Activated B cell treated with CpG ODN at 0.5 μM for 24 hours (primary cell): ENCODE results near the gene TMED4. TPM values are rescaled to one million over a fixed set of nuclear protein-coding genes. Genes with fewer than 3 reads are reported as not detected.

Experiments
- ATAC-seq: fragments of 200-7000 bp; cut with Tn5 transposase; one replicate; pipeline ENCODE4 v1.10.0; 2021; ENCODE audit warnings: low read depth, mild to moderate bottlenecking, moderate library complexity
- CTCF ChIA-PET: fragments of 350-600 bp; sonication (Branson Sonifier 250); formaldehyde crosslinking; loops from one replicate; lab custom pipeline; 2021; ENCODE audit warnings: antibody characterized with exemption; lab: Charles Lee
- POLR2A ChIA-PET: fragments of 350-600 bp; sonication (Branson Sonifier 250); formaldehyde crosslinking; loops from one replicate; lab custom pipeline; 2021; ENCODE audit warnings: antibody characterized with exemption; lab: Charles Lee
- DNase-seq: peaks from one replicate; pipeline ENCODE4 v3.0.0; 2022
- H3K27ac Mint-ChIP-seq: one replicate; pipeline ENCODE4 v1.8.0; 2020; ENCODE audit warnings: mixed read lengths
- H3K27me3 Mint-ChIP-seq: one replicate; pipeline ENCODE4 v1.8.0; 2021; ENCODE audit warnings: mixed read lengths
- H3K36me3 Mint-ChIP-seq: one replicate; pipeline ENCODE4 v1.8.0; 2021; ENCODE audit warnings: low read depth, mixed read lengths
- H3K4me1 Mint-ChIP-seq: one replicate; pipeline ENCODE4 v1.8.0; 2021; ENCODE audit warnings: mixed read lengths
- H3K4me3 Mint-ChIP-seq: one replicate; pipeline ENCODE4 v1.8.0; 2020; ENCODE audit warnings: mild to moderate bottlenecking, mixed read lengths
- H3K9me3 Mint-ChIP-seq: one replicate; pipeline ENCODE4 v1.8.0; 2020; ENCODE audit warnings: mixed read lengths
- intact Hi-C: fragments of 100-400 bp; cut with micrococcal nuclease; formaldehyde crosslinking; loops from one replicate; pipeline ENCODE4 v1.15.1; 2024
- total RNA-seq: library from RNA; stranded (reverse); gene quantifications from 2 replicates; pipeline ENCODE4 v1.2.3, GENCODE V29; 2022
- TF ChIP-seq, protein P1 (sequence below): fragments of 200-600 bp; IDR thresholded peaks from one replicate; pipeline ENCODE4 v1.8.0; 2022; ENCODE audit warnings: antibody characterized with exemption, mild to moderate bottlenecking

The TMED4 gene
- total RNA-seq, 1 donor from 2014 or later = 70.1 TPM

DNA sequence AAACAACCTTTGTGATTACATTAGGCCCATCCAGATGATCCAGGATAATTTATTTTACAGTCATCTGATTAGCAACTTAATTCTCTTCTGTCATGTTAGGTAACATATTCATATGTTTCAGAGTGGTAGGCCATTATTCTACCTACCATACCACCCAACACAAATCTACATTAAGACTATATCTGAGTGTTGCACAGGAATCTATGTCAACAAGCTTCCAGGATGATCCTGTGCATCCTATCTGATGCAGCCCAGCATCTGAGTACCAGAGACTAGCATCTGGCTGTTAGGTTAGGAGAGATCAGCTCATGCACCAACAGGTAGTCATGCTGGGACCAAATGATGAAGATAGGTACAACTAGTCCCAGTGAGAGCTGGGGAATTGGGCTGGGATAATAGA lies 7.0 kb downstream of the TMED4 start:
- CTCF ChIA-PET = interaction anchor here (1.1 to 3.2 kb wide), 2 partner anchors 10 to 272 kb away, joined by 3 to 20 read pairs; no protein-coding TSS in a partner anchor
- TF ChIP-seq, protein P1, sequence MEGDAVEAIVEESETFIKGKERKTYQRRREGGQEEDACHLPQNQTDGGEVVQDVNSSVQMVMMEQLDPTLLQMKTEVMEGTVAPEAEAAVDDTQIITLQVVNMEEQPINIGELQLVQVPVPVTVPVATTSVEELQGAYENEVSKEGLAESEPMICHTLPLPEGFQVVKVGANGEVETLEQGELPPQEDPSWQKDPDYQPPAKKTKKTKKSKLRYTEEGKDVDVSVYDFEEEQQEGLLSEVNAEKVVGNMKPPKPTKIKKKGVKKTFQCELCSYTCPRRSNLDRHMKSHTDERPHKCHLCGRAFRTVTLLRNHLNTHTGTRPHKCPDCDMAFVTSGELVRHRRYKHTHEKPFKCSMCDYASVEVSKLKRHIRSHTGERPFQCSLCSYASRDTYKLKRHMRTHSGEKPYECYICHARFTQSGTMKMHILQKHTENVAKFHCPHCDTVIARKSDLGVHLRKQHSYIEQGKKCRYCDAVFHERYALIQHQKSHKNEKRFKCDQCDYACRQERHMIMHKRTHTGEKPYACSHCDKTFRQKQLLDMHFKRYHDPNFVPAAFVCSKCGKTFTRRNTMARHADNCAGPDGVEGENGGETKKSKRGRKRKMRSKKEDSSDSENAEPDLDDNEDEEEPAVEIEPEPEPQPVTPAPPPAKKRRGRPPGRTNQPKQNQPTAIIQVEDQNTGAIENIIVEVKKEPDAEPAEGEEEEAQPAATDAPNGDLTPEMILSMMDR = no peak
- ATAC-seq (no peak), DNase-seq (no peak)
- peaks cover 42% of the 10 kb centered on the region for H3K4me1 Mint-ChIP-seq
- peaks cover 77% of the 10 kb centered on the region for H3K36me3 Mint-ChIP-seq
- no peaks in the 10 kb centered on the region for H3K27me3 Mint-ChIP-seq
- POLR2A ChIA-PET = interaction anchor here (0.7 to 3.2 kb wide), 4 partner anchors 58 to 273 kb away, joined by 3 to 21 read pairs (median 8); partner anchors contain the start of genes H2AZ2, NUDCD3 and PPIA
- peak overlapping the region; percentile 59 for H3K27ac Mint-ChIP-seq
- intact Hi-C loops = loop anchor here (2.0 to 10.0 kb wide), 2 partner anchors 84 to 530 kb away; partner anchors contain the start of genes DBNL and NUDCD3
- H3K4me3 Mint-ChIP-seq = peak overlapping the region; percentile 94
- H3K9me3 Mint-ChIP-seq = no peaks in the 10 kb centered on the region

DNA sequence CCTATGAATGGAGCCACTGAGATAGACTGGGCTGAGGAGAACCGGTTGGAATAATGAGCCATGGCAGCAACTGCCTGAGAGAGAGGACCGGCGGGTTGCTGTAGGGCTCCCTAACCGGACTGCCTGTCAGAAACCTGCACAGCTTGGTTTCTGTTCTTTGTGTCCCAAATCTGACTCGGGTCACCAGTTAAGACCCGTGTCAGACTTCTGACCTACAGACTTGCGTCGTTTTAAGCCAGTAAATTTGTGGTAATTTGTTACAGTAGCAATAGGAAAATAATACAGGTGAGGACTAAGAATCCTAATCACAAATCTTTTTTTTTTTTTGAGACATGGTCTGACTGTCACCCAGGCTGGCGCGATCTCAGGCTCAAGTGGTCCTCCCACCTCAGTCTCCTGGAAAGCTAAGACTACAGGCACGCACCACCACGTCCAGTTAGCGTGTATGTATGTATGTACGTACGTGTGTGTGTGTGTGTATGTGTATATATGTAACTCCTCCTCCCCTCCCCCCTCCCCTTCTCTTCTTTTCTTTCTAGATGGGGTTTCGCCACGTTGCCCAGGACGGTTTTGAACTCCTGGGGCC lies 7.7 kb downstream of the TMED4 start:
- POLR2A ChIA-PET = interaction anchor here (0.7 to 3.3 kb wide), 36 partner anchors 8 to 648 kb away, joined by 3 to 45 read pairs (median 5); partner anchors contain the start of genes CCM2, H2AZ2, NUDCD3 and OGDH

DNA sequence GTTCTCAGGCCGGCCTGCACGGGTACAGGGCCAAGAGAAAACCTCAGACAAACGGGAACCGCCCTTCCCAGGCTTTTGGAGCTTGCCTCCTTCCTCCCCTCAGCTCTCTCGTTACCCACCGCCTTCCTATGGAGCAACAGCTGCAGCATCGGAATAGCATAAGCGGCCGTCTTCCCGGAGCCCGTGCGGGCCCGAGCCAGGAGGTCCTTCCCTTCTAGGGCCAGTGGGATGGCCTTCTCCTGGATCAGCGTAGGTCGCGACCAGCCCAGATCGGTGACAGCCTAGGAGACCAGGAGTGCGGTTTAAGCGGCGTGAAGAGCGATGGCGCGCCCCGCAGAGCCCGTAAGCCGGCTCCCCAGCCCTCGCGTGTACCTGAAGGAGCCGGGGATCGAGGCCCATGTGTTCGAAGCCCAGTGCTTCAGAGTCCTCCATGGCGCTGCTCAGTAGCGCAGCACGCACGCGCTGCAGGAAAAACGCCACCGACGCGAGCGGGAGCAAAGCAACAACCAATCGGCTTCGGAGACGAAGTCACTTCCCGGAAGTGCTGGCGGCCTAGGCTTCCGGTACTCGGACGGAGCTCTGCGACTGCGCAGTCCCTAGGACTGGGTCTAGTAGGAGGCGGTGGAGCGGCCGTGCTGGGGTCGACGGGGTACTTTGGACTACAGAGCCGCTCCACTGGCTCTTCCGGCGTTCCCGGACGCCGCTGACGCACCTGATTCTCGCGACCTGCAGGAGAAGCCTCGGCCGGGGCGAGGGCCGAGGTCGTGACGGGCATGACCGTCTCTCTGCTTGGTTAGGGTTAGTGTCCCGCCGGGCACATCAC lies 8.4 kb downstream of the TMED4 start, which contains the start of gene DDX56:
TSS of gene DDX56 (minus strand) at position 445 of the 823 bp plus-strand sequence. CDS start at position 432, 13 bp downstream.
- TF ChIP-seq, protein P1 = no peak
- CTCF ChIA-PET = interaction anchor here (0.9 to 3.2 kb wide), 2 partner anchors 9 to 26 kb away, joined by 3 to 20 read pairs; no protein-coding TSS in a partner anchor
- peaks cover 35% of the 10 kb centered on the region for H3K4me1 Mint-ChIP-seq
- H3K27ac Mint-ChIP-seq = peak within 1 kb of the TSS; percentile 94
- POLR2A ChIA-PET = interaction anchor here (0.5 to 3.3 kb wide), 42 partner anchors 8 to 647 kb away, joined by 3 to 45 read pairs (median 4); partner anchors contain the start of genes CCM2, H2AZ2, NUDCD3 and OGDH
- intact Hi-C loops = loop anchor here (1.0 to 10.0 kb wide), 4 partner anchors 9 to 529 kb away; partner anchors contain the start of genes DBNL, NUDCD3, OGDH and TMED4
- H3K27me3 Mint-ChIP-seq = no peaks in the 10 kb centered on the region
- DNase-seq (peak; percentile 82), ATAC-seq (peak; percentile 97)
- peak within 1 kb of the TSS; percentile 94 for H3K4me3 Mint-ChIP-seq
- H3K9me3 Mint-ChIP-seq = no peaks in the 10 kb centered on the region
- peaks cover 79% of the 10 kb centered on the region for H3K36me3 Mint-ChIP-seq

More for the DNA sequence above, 7.7 kb downstream of the TMED4 start:
- CTCF ChIA-PET = interaction anchor here (0.9 to 3.2 kb wide), 2 partner anchors 9 to 27 kb away, joined by 3 to 20 read pairs; no protein-coding TSS in a partner anchor
- H3K4me3 Mint-ChIP-seq = peak overlapping the region; percentile 94
- intact Hi-C loops = loop anchor here (1.0 to 10.0 kb wide), 4 partner anchors 8 to 530 kb away; partner anchors contain the start of genes DBNL, NUDCD3, OGDH and TMED4
- no peaks in the 10 kb centered on the region for H3K27me3 Mint-ChIP-seq
- TF ChIP-seq, protein P1 = no peak
- no peaks in the 10 kb centered on the region for H3K9me3 Mint-ChIP-seq
- DNase-seq (no peak), ATAC-seq (no peak)
- peak overlapping the region; percentile 94 for H3K27ac Mint-ChIP-seq
- H3K36me3 Mint-ChIP-seq = peaks cover 77% of the 10 kb centered on the region
- H3K4me1 Mint-ChIP-seq = peaks cover 37% of the 10 kb centered on the region

DNA sequence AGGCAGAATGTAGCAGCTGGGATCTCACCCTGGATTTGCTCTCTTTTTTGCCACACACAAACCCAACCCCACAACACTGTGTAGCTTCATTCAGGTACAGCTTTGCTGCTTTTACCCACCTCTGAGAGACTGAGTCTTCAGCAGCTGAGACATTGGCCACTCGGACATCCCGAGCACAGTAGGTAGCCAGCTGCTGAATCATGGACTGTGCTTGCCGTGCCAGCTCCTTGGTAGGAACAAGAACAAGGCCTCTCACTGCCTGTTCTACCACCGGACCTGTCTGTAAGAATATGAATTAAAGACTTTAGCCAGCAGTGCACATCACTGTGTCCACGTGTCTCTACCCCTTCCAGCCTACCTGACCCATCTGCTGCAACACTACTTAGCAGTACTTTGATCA lies 9.3 kb downstream of the TMED4 start:
- TF ChIP-seq, protein P1 = no peak
- Mint-ChIP-seq H3K27ac (peak overlapping the region; percentile 94), H3K4me1 (peaks cover 35% of the 10 kb centered on the region), H3K36me3 (peaks cover 79% of the 10 kb centered on the region), H3K27me3 (no peaks in the 10 kb centered on the region), H3K9me3 (no peaks in the 10 kb centered on the region), H3K4me3 (peak overlapping the region; percentile 94)
- POLR2A ChIA-PET = interaction anchor here (0.5 to 3.3 kb wide), 15 partner anchors 8 to 739 kb away, joined by 3 to 45 read pairs (median 6); partner anchors contain the start of genes NUDCD3, OGDH, PURB and TBRG4
- no peak for DNase-seq
- ATAC-seq = no peak
- intact Hi-C loops = loop anchor here (10.0 kb wide), 1 partner anchor 528 kb away; the partner anchor contains the start of gene DBNL
- CTCF ChIA-PET = interaction anchor here (3.2 kb wide), 1 partner anchor 8 kb away, joined by 20 read pairs; no protein-coding TSS in a partner anchor
